ENCODE data around the gene TMEM94. TPM values are rescaled to one million over a fixed set of nuclear protein-coding genes. Genes with fewer than 3 reads are reported as not detected.

The TMEM94 gene
- total and polyA plus RNA-seq, 2 of the 13 experiments (the other 11 are each of a cell fraction or from before 2014, with no cell fraction given), result 32.6 to 134 TPM

- TF ChIP-seq NONO (IDR thresholded peaks at IDR 0.05) (no peak), NONO (CRISPR knock-in tag; conservative IDR thresholded peaks at IDR 0.05) (0 out of 2 replicates have a peak, but pooled peaks have one; percentile 34), SNAI1 (CRISPR knock-in tag; IDR thresholded peaks at IDR 0.05; ENCODE audit: borderline replicate concordance) (peak; percentile 91), GABPA (IDR thresholded peaks at IDR 0.05; ENCODE audit: low read depth, low read length) (peak; percentile 30; the same call in 1 of the 2 replicates), GABPA (CRISPR knock-in tag; IDR thresholded peaks at IDR 0.05; ENCODE audit: low read depth) (peak; percentile 81), FOSL2 (CRISPR knock-in tag; IDR thresholded peaks at IDR 0.05) (no peak), TBL1XR1 (IDR thresholded peaks at IDR 0.05; ENCODE audit: borderline replicate concordance, low read length, partially characterized antibody) (no peak), TMF1 (CRISPR knock-in tag; IDR thresholded peaks at IDR 0.05; ENCODE audit: low read depth) (no peak), RXRA (CRISPR knock-in tag; IDR thresholded peaks at IDR 0.05) (no peak; the same call in 1 of the 2 replicates), BRD4 (CRISPR knock-in tag; IDR thresholded peaks at IDR 0.05) (peak; percentile 94), ZNF18 (CRISPR knock-in tag; IDR thresholded peaks at IDR 0.05; ENCODE audit: insufficient replicate concordance) (peak; percentile 77), MAFF (IDR thresholded peaks at IDR 0.05; ENCODE audit: low read depth, low read length) (no peak), FLYWCH1 (CRISPR knock-in tag; IDR thresholded peaks at IDR 0.05) (no peak), POLR2AphosphoS5 (IDR thresholded peaks at IDR 0.05; ENCODE audit: low read depth, low read length) (peak; percentile 64; the same call in 1 of the 2 replicates), ZMYM2 (CRISPR knock-in tag; IDR thresholded peaks at IDR 0.05) (no peak), SIX1 (CRISPR knock-in tag; IDR thresholded peaks at IDR 0.05; ENCODE audit: borderline replicate concordance) (peak; percentile 35; the same call in 1 of the 2 replicates), ZSCAN20 (CRISPR knock-in tag; IDR thresholded peaks at IDR 0.05; ENCODE audit: borderline replicate concordance) (0 out of 2 replicates have a peak, but pooled peaks have one; percentile 30), BCL3 (CRISPR knock-in tag; IDR thresholded peaks at IDR 0.05) (peak; percentile 45; the same call in 1 of the 2 replicates), PRDM15 (CRISPR knock-in tag; IDR thresholded peaks at IDR 0.05) (no peak), ZNF136 (CRISPR knock-in tag; IDR thresholded peaks at IDR 0.05; ENCODE audit: low read depth) (no peak), GPN1 (CRISPR knock-in tag; IDR thresholded peaks at IDR 0.05; ENCODE audit: borderline replicate concordance) (no peak), ZC3H13 (CRISPR knock-in tag; IDR thresholded peaks at IDR 0.05) (peak; percentile 65; the same call in 1 of the 2 replicates), CHD2 (IDR thresholded peaks at IDR 0.05; ENCODE audit: low read depth, low read length) (peak; percentile 77), DRAP1 (CRISPR knock-in tag; IDR thresholded peaks at IDR 0.05) (peak; percentile 92), ZNF180 (CRISPR knock-in tag; IDR thresholded peaks at IDR 0.05; ENCODE audit: borderline replicate concordance, low read depth) (no peak)
These were observed at the start of gene TMEM94 (continued) for GRCh38 chr17:75456417-75457046.

Data from HepG2 (cell line).